Ovary (tissue), 3 donors: ENCODE data around the gene ADD1.

Source experiments
- CTCF ChIP-seq, 3 donors: fragments of 450-650 bp in 2 of 3; fragments of 200-600 bp in 1 of 3; IDR thresholded peaks; one replicate each; pipeline versions ENCODE4 v1.5.1 to v1.8.0; 2016 to 2022; ENCODE audit warnings: antibody characterized with exemption in 3 of 3, mild to moderate bottlenecking in 1 of 3
- EP300 ChIP-seq: sonication (generic); formaldehyde crosslinking; IDR thresholded peaks from one replicate; pipeline ENCODE4 v1.6.1; 2017; ENCODE audit warnings: antibody characterized with exemption
- POLR2A ChIP-seq: fragments of 450-650 bp; IDR thresholded peaks from one replicate; pipeline ENCODE4 v1.6.1; 2017; ENCODE audit warnings: antibody characterized with exemption, mild to moderate bottlenecking, moderate library complexity
- donor health status: DM: no; HTN: no; CAD: no.

DNA sequence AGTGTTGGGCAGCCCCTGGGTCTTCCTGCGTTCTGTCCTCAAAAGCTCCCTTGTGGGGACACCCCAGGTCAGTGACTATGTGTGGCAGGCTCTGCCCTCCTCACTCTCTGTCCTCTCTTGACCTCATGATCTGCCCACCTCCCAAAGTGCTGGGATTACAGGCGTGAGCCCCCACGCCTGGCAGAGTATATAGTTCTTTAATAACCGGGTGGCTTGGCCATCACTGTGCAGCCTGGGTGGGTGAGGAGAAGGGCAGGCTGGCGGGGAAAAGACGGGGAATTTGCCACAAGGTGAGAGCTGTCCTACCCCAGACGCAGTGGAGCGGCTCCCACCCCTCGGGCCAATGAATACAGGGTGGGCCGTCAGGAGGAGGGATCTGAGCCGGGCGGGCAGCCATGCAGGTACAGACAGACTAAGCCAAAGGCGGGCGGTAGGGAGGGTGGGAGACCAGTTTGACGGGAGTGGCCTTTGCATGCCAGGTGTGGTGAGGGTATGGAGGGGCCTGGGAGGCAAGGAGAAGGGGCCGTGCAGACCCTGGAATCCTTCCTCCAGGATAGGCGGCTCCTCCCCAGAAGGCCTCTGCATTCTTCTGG is 48.2 kb upstream of the ADD1 start:
- no peak for TF ChIP-seq CTCF (IDR thresholded peaks at IDR 0.05)
- no peak for TF ChIP-seq POLR2A
- TF ChIP-seq EP300, result no peak
